B cell (primary cell): ENCODE results near the gene RTL5. TPM values are rescaled to one million over a fixed set of nuclear protein-coding genes. Genes with fewer than 3 reads are reported as not detected.

ENCODE experiments used
- ATAC-seq: fragments of 200-7000 bp; cut with Tn5 transposase; one replicate; pipeline ENCODE4 v1.10.0; 2021; ENCODE audit warnings: low read depth, mild to moderate bottlenecking, moderate number of reproducible peaks, moderate library complexity
- CTCF ChIA-PET: fragments of 350-600 bp; sonication (Branson Sonifier 250); formaldehyde crosslinking; loops from one replicate; lab custom pipeline; 2021; ENCODE audit warnings: antibody characterized with exemption, inconsistent platforms; lab: Charles Lee
- POLR2A ChIA-PET: fragments of 350-600 bp; sonication (Branson Sonifier 250); formaldehyde crosslinking; loops from one replicate; lab custom pipeline; 2021; ENCODE audit warnings: antibody characterized with exemption; lab: Charles Lee
- DNase-seq: peaks from one replicate; pipeline ENCODE4 v3.0.0; 2013
- H2AFZ ChIP-seq: 2 replicates; pipeline ENCODE4 v1.6.1; 2012; ENCODE audit warnings: mild to moderate bottlenecking, low read depth, low read length; ENCODE audit not compliant: insufficient read depth, poor library complexity, severe bottlenecking
- H3K27ac ChIP-seq, 2 donors: 1 replicate in 1 of 2; 2 replicates in 1 of 2; pipeline ENCODE4 v1.5.1; 2012 to 2013; ENCODE audit warnings: low read length in 2 of 2, mild to moderate bottlenecking in 2 of 2, moderate library complexity in 1 of 2
- H3K27me3 ChIP-seq, 4 experiments: fragments of 200-600 bp in 1 of 4; sonication (generic) in 1 of 4; replicated peaks in 1 of 4; 1 replicate in 2 of 4; 2 replicates in 2 of 4; pipeline versions ENCODE4 v1.6.1 to v1.7.0; 2013 to 2016; ENCODE audit warnings: low read length in 3 of 4, mild to moderate bottlenecking in 2 of 4, mixed read lengths in 1 of 4, moderate library complexity in 1 of 4; ENCODE audit not compliant: insufficient read depth in 4 of 4, control insufficient read depth in 3 of 4; ENCODE audit errors: control extremely low read depth in 1 of 4
- H3K36me3 ChIP-seq, 2 experiments: replicated peaks in 1 of 2; 1 replicate in 1 of 2; 2 replicates in 1 of 2; pipeline versions ENCODE4 v1.6.1 to v1.7.1; 2013; ENCODE audit warnings: low read length in 1 of 2; ENCODE audit not compliant: insufficient read depth in 2 of 2, control insufficient read depth in 1 of 2; ENCODE audit errors: control extremely low read depth in 1 of 2, extremely low read depth in 1 of 2
- H3K4me1 ChIP-seq, 2 donors: fragments of 200-600 bp in 1 of 2; sonication (generic) in 1 of 2; 1 replicate in 1 of 2; 2 replicates in 1 of 2; pipeline versions ENCODE4 v1.5.1 to v1.6.1; 2013 to 2017; ENCODE audit warnings: low read length in 2 of 2; ENCODE audit not compliant: control insufficient read depth in 2 of 2, insufficient read depth in 2 of 2
- H3K4me2 ChIP-seq: replicated peaks from 2 replicates; pipeline ENCODE3; 2012; ENCODE audit warnings: mild to moderate bottlenecking, low read depth, low read length; ENCODE audit not compliant: poor library complexity, severe bottlenecking
- H3K4me3 ChIP-seq, 5 experiments: fragments of 200-600 bp in 1 of 5; sonication (generic) in 1 of 5; 1 replicate in 3 of 5; 2 replicates in 2 of 5; pipeline versions ENCODE4 v1.5.1 to v1.7.0; 2011 to 2016; ENCODE audit warnings: low read length in 4 of 5, mild to moderate bottlenecking in 4 of 5, low read depth in 2 of 5, control low read depth in 1 of 5, moderate library complexity in 1 of 5; ENCODE audit not compliant: insufficient read depth in 1 of 5; ENCODE audit errors: control extremely low read depth in 1 of 5, extremely low read depth in 1 of 5
- H3K79me2 ChIP-seq: fragments of 200-600 bp; sonication (generic); one replicate; pipeline ENCODE4 v1.6.0; 2016; ENCODE audit warnings: low read length; ENCODE audit not compliant: control insufficient read depth, insufficient read depth
- H3K9ac ChIP-seq: fragments of 200-600 bp; sonication (generic); 2 replicates; pipeline ENCODE4 v1.6.1; 2017; ENCODE audit warnings: mild to moderate bottlenecking, low read length, moderate library complexity
- H3K9me3 ChIP-seq, 3 donors: one replicate each; pipeline versions ENCODE4 v1.6.1 to v1.7.1; 2013; ENCODE audit warnings: low read length in 2 of 3; ENCODE audit not compliant: control insufficient read depth in 2 of 3, insufficient read depth in 1 of 3; ENCODE audit errors: control extremely low read depth in 1 of 3
- H4K20me1 ChIP-seq: 2 replicates; pipeline ENCODE4 v1.6.0; 2012; ENCODE audit warnings: mild to moderate bottlenecking, low read length; ENCODE audit not compliant: insufficient read depth, control insufficient read depth, poor library complexity, severe bottlenecking
- H3K27ac Mint-ChIP-seq: one replicate; pipeline ENCODE4 v1.8.0; 2021; ENCODE audit warnings: mixed read lengths
- H3K27me3 Mint-ChIP-seq: one replicate; pipeline ENCODE4 v1.8.0; 2021; ENCODE audit warnings: mixed read lengths
- H3K4me1 Mint-ChIP-seq: one replicate; pipeline ENCODE4 v1.8.0; 2021; ENCODE audit warnings: mixed read lengths
- H3K4me3 Mint-ChIP-seq: one replicate; pipeline ENCODE4 v1.8.0; 2021; ENCODE audit warnings: mixed read lengths
- H3K9me3 Mint-ChIP-seq: one replicate; pipeline ENCODE4 v1.8.0; 2022; ENCODE audit warnings: mixed read lengths; ENCODE audit not compliant: insufficient read depth
- EZH2 ChIP-seq: IDR thresholded peaks from 2 replicates; pipeline ENCODE4 v1.6.1; 2012; ENCODE audit warnings: borderline replicate concordance, low read depth, mild to moderate bottlenecking, moderate library complexity, low read length; ENCODE audit not compliant: insufficient read depth, poor library complexity, severe bottlenecking
- WGBS: methylation state at CpG from one replicate; pipeline ENCODE4 v1.1.5; 2013; ENCODE audit warnings: missing lambda C conversion rate; ENCODE audit not compliant: insufficient coverage; 5-methylcytosine and 5-hydroxymethylcytosine counted together
- intact Hi-C: fragments of 100-400 bp; cut with micrococcal nuclease; formaldehyde crosslinking; loops from one replicate; pipeline ENCODE4 v1.10.0; 2022
- polyA plus RNA-seq: library from polyadenylated mRNA; depleted of rRNA; stranded (reverse); fragments of >200 nt; gene quantifications from 2 replicates; pipeline ENCODE4 v1.2.3, GENCODE V29; 2012
- total RNA-seq, 2 donors: library from RNA; stranded (reverse); fragments of 120-200 nt in 1 of 2; gene quantifications; 1 replicate in 1 of 2; 2 replicates in 1 of 2; pipeline versions ENCODE4 v1.2.3 to v1.2.4, GENCODE V29; 2013 to 2022
- TF ChIP-seq, protein P1 (sequence below): fragments of 200-600 bp; IDR thresholded peaks from one replicate; pipeline ENCODE4 v1.8.0; 2022; ENCODE audit warnings: antibody characterized with exemption, mild to moderate bottlenecking

The RTL5 gene
- total and polyA plus RNA-seq, 2 donors (not counting 1 experiment from before 2014, with no cell fraction given): 1.0 to 22.4 TPM

DNA sequence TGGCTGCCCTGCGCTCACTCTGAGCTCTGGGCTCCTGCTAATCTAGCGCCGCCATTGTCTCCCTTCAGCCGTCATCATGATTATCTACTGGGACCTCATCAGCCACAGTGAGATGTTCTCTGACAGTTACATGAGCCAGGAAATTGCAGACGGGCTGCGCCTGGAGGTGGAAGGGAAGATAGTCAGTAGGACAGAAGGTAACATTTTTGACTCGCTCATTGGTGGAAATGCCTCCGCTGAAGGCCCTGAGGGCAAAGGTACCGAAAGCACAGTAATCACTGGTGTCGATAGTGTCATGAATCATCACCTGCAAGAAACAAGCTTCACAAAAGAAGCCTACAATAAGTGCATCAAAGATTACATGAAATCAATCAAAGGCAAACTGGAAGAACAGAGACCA is 28.1 kb upstream of the RTL5 start:
- Histone ChIP-seq H3K27ac (no peak overlapping the region), H3K4me1 (no peaks in the 10 kb centered on the region), H3K27me3 (no peaks in the 10 kb centered on the region), H3K4me2 (no peak overlapping the region), H2AFZ (no peak overlapping the region), H3K79me2 (no peaks in the 10 kb centered on the region), H3K9ac (no peak overlapping the region), H3K4me3 (no peak overlapping the region), H3K36me3 (no peaks in the 10 kb centered on the region), H3K9me3 (peaks cover 0 to 7% (median 0%) of the 10 kb centered on the region in 3 donors), H4K20me1 (no peaks in the 10 kb centered on the region)
- intact Hi-C loops: no loop called here
- WGBS: 75% methylated on average over 4 of the region's 10 CpGs
- peaks cover 5% of the 10 kb centered on the region for H3K27me3 Mint-ChIP-seq
- ChIA-PET POLR2A (no interaction called here), CTCF (no interaction called here)
- no peaks in the 10 kb centered on the region for H3K4me1 Mint-ChIP-seq
- no peak overlapping the region for H3K4me3 Mint-ChIP-seq
- no peak overlapping the region for H3K27ac Mint-ChIP-seq
- DNase-seq (no peak), ATAC-seq (no peak)
- TF ChIP-seq, protein P1, sequence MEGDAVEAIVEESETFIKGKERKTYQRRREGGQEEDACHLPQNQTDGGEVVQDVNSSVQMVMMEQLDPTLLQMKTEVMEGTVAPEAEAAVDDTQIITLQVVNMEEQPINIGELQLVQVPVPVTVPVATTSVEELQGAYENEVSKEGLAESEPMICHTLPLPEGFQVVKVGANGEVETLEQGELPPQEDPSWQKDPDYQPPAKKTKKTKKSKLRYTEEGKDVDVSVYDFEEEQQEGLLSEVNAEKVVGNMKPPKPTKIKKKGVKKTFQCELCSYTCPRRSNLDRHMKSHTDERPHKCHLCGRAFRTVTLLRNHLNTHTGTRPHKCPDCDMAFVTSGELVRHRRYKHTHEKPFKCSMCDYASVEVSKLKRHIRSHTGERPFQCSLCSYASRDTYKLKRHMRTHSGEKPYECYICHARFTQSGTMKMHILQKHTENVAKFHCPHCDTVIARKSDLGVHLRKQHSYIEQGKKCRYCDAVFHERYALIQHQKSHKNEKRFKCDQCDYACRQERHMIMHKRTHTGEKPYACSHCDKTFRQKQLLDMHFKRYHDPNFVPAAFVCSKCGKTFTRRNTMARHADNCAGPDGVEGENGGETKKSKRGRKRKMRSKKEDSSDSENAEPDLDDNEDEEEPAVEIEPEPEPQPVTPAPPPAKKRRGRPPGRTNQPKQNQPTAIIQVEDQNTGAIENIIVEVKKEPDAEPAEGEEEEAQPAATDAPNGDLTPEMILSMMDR: no peak
- no peak for TF ChIP-seq EZH2
- no peaks in the 10 kb centered on the region for H3K9me3 Mint-ChIP-seq

GRCh38 chrX:72158773-72159172 is 27.1 kb upstream of the RTL5 start:
- no peaks in the 10 kb centered on the region for H3K36me3 ChIP-seq
- no peak overlapping the region for H3K4me3 ChIP-seq
- ChIA-PET CTCF (no interaction called here), POLR2A (no interaction called here)
- Mint-ChIP-seq H3K27me3 (peaks cover 5% of the 10 kb centered on the region), H3K9me3 (no peaks in the 10 kb centered on the region), H3K4me3 (no peak overlapping the region), H3K27ac (no peak overlapping the region), H3K4me1 (no peaks in the 10 kb centered on the region)
- 89% methylated on average over 1 of the region's 3 CpGs for WGBS
- no peak overlapping the region for H3K9ac ChIP-seq
- no peak for TF ChIP-seq EZH2
- TF ChIP-seq, protein P1: no peak
- no peaks in the 10 kb centered on the region for H3K4me1 ChIP-seq
- H3K27ac ChIP-seq: no peak overlapping the region
- no peaks in the 10 kb centered on the region for H4K20me1 ChIP-seq
- no peak overlapping the region for H3K4me2 ChIP-seq
- H3K79me2 ChIP-seq: no peaks in the 10 kb centered on the region
- H3K27me3 ChIP-seq: no peaks in the 10 kb centered on the region
- intact Hi-C loops: no loop called here
- DNase-seq: no peak
- H2AFZ ChIP-seq: no peak overlapping the region
- peaks cover 0 to 7% (median 0%) of the 10 kb centered on the region in 3 donors for H3K9me3 ChIP-seq
- no peak for ATAC-seq
